GM06990 (cell line): ENCODE measurements around the gene TFPT.
"Not testable (repeated sequence)": the region's sequence is repeated elsewhere in the genome, so short reads cannot be mapped to it uniquely, and the experiment has no call there.

Source experiments
- DNase-seq: peaks from one replicate; pipeline ENCODE4 v3.0.0-alpha.2; 2011; ENCODE audit not compliant: insufficient read length; ENCODE audit errors: extremely low read depth
- H3K27me3 ChIP-seq: replicated peaks from 2 replicates; pipeline ENCODE4 v1.6.0; 2011; ENCODE audit warnings: low read length; ENCODE audit not compliant: control insufficient read depth, insufficient read depth
- H3K36me3 ChIP-seq: 2 replicates; pipeline ENCODE4 v1.5.1; 2011; ENCODE audit warnings: low read length; ENCODE audit not compliant: control insufficient read depth, insufficient read depth
- H3K4me3 ChIP-seq: replicated peaks from 2 replicates; pipeline ENCODE4 v1.5.1; 2011; ENCODE audit warnings: low read depth, mild to moderate bottlenecking, control low read depth, low read length
- TF ChIP-seq, protein P1 (sequence below): IDR thresholded peaks from 2 replicates; pipeline ENCODE4 v1.5.1; 2011; ENCODE audit warnings: low read length, control low read depth, mild to moderate bottlenecking, inconsistent platforms; ENCODE audit not compliant: insufficient read depth, poor library complexity, severe bottlenecking

Gene TFPT

DNA sequence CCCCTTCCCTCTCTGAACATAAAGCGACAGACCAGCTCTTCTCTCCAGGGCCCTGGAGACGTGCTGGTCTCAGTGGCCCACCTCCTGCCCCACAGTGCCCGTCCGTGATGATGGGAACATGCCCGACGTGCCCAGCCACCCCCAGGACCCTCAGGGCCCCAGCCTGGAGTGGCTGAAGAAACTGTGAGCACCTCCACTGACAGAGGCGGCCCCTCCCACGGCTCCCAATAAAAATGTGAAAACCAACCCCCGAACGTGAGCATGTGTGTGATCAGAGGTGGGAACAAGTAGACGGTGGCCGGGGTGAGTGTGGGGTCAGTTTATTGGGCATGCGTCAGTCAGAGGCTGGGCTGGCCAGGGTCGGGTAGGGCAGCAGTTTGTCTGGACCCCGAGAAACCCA is 8.7 kb downstream of the TFPT start:
- DNase-seq = no peak
- TF ChIP-seq, protein P1, sequence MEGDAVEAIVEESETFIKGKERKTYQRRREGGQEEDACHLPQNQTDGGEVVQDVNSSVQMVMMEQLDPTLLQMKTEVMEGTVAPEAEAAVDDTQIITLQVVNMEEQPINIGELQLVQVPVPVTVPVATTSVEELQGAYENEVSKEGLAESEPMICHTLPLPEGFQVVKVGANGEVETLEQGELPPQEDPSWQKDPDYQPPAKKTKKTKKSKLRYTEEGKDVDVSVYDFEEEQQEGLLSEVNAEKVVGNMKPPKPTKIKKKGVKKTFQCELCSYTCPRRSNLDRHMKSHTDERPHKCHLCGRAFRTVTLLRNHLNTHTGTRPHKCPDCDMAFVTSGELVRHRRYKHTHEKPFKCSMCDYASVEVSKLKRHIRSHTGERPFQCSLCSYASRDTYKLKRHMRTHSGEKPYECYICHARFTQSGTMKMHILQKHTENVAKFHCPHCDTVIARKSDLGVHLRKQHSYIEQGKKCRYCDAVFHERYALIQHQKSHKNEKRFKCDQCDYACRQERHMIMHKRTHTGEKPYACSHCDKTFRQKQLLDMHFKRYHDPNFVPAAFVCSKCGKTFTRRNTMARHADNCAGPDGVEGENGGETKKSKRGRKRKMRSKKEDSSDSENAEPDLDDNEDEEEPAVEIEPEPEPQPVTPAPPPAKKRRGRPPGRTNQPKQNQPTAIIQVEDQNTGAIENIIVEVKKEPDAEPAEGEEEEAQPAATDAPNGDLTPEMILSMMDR = no peak
- Histone ChIP-seq H3K4me3 (no peak overlapping the region), H3K36me3 (peaks cover 26% of the 10 kb centered on the region), H3K27me3 (no peaks in the 10 kb centered on the region)

DNA sequence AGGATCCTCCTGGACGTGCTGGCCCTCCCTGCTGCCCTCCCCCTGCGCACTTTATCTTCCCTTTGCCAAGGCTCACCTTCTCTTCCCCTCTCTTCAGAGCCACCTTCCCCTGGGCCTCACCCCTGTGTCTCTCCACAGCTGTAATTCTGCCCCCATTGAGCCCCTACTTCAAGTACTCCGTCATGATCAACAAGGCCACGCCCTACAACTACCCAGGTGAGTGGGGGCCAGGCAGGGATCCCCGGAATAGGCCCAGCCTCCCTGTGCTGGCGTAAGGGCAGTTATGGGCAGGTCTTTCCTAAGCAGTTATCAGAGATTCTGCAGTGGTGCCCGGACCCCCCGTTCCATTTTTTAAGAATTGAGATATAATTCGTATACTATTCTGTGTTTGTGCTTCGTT is 9.7 kb downstream of the TFPT start:
- H3K36me3 ChIP-seq = peaks cover 23% of the 10 kb centered on the region
- TF ChIP-seq, protein P1 = no peak
- no peak for DNase-seq

DNA sequence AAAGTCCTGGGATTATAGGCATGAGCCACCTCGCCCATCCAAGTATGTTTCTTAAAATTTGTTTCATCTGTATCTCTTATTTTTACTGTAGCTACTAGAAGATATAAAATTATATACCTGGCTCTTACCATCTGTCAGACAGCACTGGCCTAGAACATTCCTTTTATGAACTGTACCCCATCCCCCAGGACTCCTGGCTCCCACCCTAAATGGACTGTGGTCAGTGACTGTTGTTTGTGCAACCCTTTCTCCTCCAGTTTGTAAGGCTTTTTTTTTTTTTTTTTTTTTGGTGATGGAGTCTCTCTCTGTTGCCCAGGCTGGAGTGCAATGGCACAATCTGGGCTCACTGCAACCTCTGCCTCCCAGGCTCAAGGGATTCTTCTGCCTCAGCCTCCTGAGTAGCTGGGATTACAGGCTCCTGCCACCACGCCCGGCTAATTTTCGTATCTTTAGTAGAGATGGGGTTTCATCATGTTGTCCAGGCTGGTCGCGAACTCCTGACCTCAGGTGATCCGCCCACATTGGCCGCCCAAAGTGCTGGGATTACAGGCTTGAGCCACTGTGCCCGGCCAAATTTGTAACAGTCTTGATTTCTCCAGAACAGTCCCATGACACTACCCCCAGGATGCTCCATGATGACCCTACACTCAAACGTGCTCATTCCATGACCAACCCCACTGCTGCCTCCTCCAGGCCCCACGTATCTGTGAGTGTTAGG is 10.3 kb downstream of the TFPT start:
- no peak for DNase-seq
- H3K4me3 ChIP-seq = no peak overlapping the region
- H3K27me3 ChIP-seq = no peaks in the 10 kb centered on the region
- TF ChIP-seq, protein P1 = no peak
- H3K36me3 ChIP-seq = peaks cover 23% of the 10 kb centered on the region

More for the DNA sequence above, 9.7 kb downstream of the TFPT start:
- Histone ChIP-seq H3K4me3 (no peak overlapping the region), H3K27me3 (no peaks in the 10 kb centered on the region)

DNA sequence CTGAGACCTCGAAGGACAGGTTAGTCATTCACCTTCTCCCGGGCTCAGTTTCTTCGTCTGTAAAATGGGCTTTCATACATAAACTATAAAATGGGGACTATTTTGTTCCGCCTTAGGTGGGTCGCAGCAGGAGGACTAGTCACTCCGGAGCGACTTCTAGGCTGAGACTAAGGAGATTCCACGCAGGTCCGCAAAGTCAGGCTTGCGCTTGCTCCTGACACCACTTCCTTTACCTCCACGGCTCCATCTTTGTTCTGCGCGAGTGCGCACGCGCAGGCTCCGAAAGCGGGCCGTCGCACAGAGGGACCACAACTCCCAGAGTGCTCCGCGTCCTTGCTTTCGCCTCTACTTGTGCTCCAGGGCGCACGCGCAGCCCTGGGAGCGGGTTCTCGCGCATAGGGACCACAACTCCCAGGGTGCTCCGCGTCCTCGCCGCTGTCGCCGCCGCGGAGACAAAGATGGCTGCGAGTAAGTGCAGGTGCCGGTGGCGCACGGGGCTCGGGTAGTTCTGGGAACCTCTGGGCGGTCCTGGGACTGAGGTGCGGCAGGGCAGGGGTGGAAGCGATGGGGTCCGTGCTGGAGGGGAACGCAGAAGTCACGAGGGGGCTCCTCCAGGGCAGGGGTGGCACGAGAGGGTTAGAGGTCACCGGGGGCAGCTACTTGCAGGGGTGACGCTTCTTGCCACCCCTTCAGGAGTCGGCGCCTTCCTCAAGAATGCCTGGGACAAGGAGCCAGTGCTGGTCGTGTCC is 12.9 kb downstream of the TFPT start, which contains the start of gene NDUFA3:
NDUFA3 (plus strand) TSS at position 435 of the 749 bp plus-strand sequence; CDS start at position 459, 24 bp downstream.
- TF ChIP-seq, protein P1 = no peak
- H3K27me3 ChIP-seq = no peaks in the 10 kb centered on the region
- H3K4me3 ChIP-seq = peak within 1 kb of the TSS; percentile 97
- H3K36me3 ChIP-seq = peaks cover 4% of the 10 kb centered on the region
- peak; percentile 99 for DNase-seq

DNA sequence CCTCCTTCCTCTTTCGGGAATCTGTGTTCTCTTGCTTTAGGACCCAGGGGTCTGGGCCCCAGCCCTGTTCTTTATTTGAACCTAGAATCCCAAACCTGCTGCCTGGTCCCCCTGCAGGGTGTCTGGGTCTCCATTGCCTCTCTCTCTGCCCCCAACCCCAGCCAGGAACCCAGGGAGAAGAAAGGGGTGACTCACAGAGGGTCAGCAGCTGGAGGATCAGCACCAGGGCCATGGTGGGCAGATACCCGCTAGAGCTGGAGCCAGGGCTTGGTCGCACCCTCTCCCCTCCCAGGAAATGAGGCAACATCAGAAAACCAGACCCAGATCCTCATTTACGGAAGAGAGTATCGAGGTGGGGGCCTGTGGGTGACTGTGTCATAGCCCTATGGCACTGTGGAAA is 14.9 kb downstream of the TFPT start, which contains the start of gene OSCAR:
OSCAR (minus strand) TSS at position 243 of the 400 bp plus-strand sequence; CDS start at position 232, 11 bp downstream.
- no peak for DNase-seq
- H3K27me3 ChIP-seq = no peaks in the 10 kb centered on the region
- no peak within 1 kb of the TSS for H3K4me3 ChIP-seq
- peaks cover 1% of the 10 kb centered on the region; the same call in 1 of the 2 replicates for H3K36me3 ChIP-seq
- TF ChIP-seq, protein P1 = no peak

DNA sequence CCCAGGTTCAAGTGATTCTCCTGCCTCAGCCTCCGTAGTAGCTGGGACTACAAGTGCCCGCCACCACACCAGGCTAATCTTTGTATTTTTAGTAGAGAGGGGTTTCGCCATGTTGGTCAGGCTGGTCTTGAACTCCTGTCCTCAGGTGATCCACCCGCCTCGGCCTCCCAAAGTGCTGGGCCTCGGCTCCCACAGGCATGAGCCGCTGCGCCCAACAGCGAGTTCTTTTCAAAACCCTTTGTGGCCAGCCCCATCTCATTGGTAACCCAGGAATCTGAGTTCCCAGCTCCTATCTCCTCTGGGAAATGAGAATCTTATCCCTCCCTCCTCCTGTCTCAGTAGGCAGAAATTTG is 15.6 kb downstream of the TFPT start:
- not testable (repeated sequence) for H3K4me3 ChIP-seq, H3K27me3 ChIP-seq, DNase-seq, H3K36me3 ChIP-seq
